DND-41 (cell line): Measurements from ENCODE around the gene PSME2.

ENCODE experiments used
- ATAC-seq: fragments of 200-7000 bp; cut with Tn5 transposase; 3 replicates; pipeline ENCODE4 v1.9.1; 2021; ENCODE audit warnings: low read depth; ENCODE audit not compliant: insufficient read depth
- DNase-seq: peaks from one replicate; pipeline ENCODE4 v3.0.0-alpha.2; 2020
- H2AFZ ChIP-seq: 2 replicates; pipeline ENCODE4 v1.6.0; 2012; ENCODE audit warnings: low read depth, low read length
- H3K27ac ChIP-seq: 2 replicates; pipeline ENCODE4 v1.5.1; 2012; ENCODE audit warnings: low read length, inconsistent platforms
- H3K27me3 ChIP-seq: fragments of 200-600 bp; sonication (generic); 2 replicates; pipeline ENCODE4 v1.6.0; 2012; ENCODE audit warnings: low read length, mild to moderate bottlenecking, inconsistent platforms; ENCODE audit not compliant: insufficient read depth, poor library complexity
- H3K36me3 ChIP-seq: 2 replicates; pipeline ENCODE4 v1.5.1; 2012; ENCODE audit warnings: low read length, inconsistent platforms; ENCODE audit not compliant: insufficient read depth
- H3K4me1 ChIP-seq: 2 replicates; pipeline ENCODE4 v1.5.1; 2012; ENCODE audit warnings: mild to moderate bottlenecking, low read length; ENCODE audit not compliant: insufficient read depth
- H3K4me2 ChIP-seq: 2 replicates; pipeline ENCODE4 v1.6.0; 2012; ENCODE audit warnings: mild to moderate bottlenecking, moderate library complexity, low read length, inconsistent platforms; ENCODE audit not compliant: insufficient read depth
- H3K4me3 ChIP-seq, 2 experiments: fragments of 200-600 bp in 1 of 2; shearing (Covaris generic) in 1 of 2; 2 replicates each; pipeline ENCODE4 v1.5.1; 2012 to 2016; ENCODE audit warnings: inconsistent platforms in 2 of 2, low read length in 2 of 2, mild to moderate bottlenecking in 2 of 2, low read depth in 1 of 2, moderate library complexity in 1 of 2
- H3K79me2 ChIP-seq: 2 replicates; pipeline ENCODE4 v1.6.0; 2012; ENCODE audit warnings: low read length, inconsistent platforms; ENCODE audit not compliant: insufficient read depth
- H3K9ac ChIP-seq: 2 replicates; pipeline ENCODE4 v1.6.0; 2012; ENCODE audit warnings: low read depth, mild to moderate bottlenecking, inconsistent platforms, low read length, moderate library complexity
- H3K9me3 ChIP-seq: 2 replicates; pipeline ENCODE4 v1.5.1; 2012; ENCODE audit warnings: low read length, moderate library complexity, mild to moderate bottlenecking, inconsistent platforms; ENCODE audit not compliant: insufficient read depth, severe bottlenecking
- H4K20me1 ChIP-seq: 2 replicates; pipeline ENCODE4 v1.6.0; 2012; ENCODE audit warnings: low read length; ENCODE audit not compliant: insufficient read depth
- CTCF ChIP-seq: IDR thresholded peaks from 2 replicates; pipeline ENCODE4 v1.5.1; 2012; ENCODE audit warnings: borderline replicate concordance, low read length, moderate library complexity, mild to moderate bottlenecking; ENCODE audit not compliant: poor library complexity, severe bottlenecking; ENCODE audit errors: extremely low read depth
- EZH2 ChIP-seq: IDR thresholded peaks from 3 replicates; pipeline ENCODE4 v1.6.1; 2012; ENCODE audit warnings: borderline replicate concordance, low read depth, mild to moderate bottlenecking, moderate library complexity, low read length, inconsistent platforms; ENCODE audit not compliant: severe bottlenecking

PSME2 gene

GRCh38 chr14:24179294-24179960 is 33.0 kb upstream of the PSME2 start:
- TF ChIP-seq EZH2 (no peak), CTCF (no peak)
- no peak overlapping the region for H3K4me3 ChIP-seq
- peak; percentile 22; the same call in 1 of the 3 replicates for ATAC-seq
- H2AFZ ChIP-seq = no peak overlapping the region
- no peaks in the 10 kb centered on the region for H3K9me3 ChIP-seq
- H3K79me2 ChIP-seq = no peaks in the 10 kb centered on the region
- H3K27me3 ChIP-seq = no peaks in the 10 kb centered on the region
- no peak for DNase-seq
- no peaks in the 10 kb centered on the region; the same call in 1 of the 2 replicates for H3K4me1 ChIP-seq
- H3K9ac ChIP-seq = no peak overlapping the region
- no peak overlapping the region for H3K4me2 ChIP-seq
- peaks cover 14% of the 10 kb centered on the region; the same call in 1 of the 2 replicates for H4K20me1 ChIP-seq
- peaks cover 61% of the 10 kb centered on the region for H3K36me3 ChIP-seq
- no peak overlapping the region for H3K27ac ChIP-seq

- Histone ChIP-seq H3K4me2 (no peak overlapping the region), H4K20me1 (peaks cover 14% of the 10 kb centered on the region; the same call in 1 of the 2 replicates), H3K9me3 (no peaks in the 10 kb centered on the region), H3K4me3 (no peak overlapping the region), H3K79me2 (no peaks in the 10 kb centered on the region), H3K9ac (no peak overlapping the region), H3K27ac (no peak overlapping the region), H3K4me1 (no peaks in the 10 kb centered on the region), H3K27me3 (no peaks in the 10 kb centered on the region), H3K36me3 (peaks cover 53% of the 10 kb centered on the region), H2AFZ (no peak overlapping the region)
- DNase-seq (no peak), ATAC-seq (no peak)
- TF ChIP-seq CTCF (no peak), EZH2 (no peak)
These were observed 32.2 kb upstream of the PSME2 start for GRCh38 chr14:24178399-24179178.

- no peaks in the 10 kb centered on the region for H3K4me1 ChIP-seq
- no peak overlapping the region for H3K4me3 ChIP-seq
- no peak overlapping the region for H3K27ac ChIP-seq
- H3K9ac ChIP-seq = no peak overlapping the region
- DNase-seq (no peak), ATAC-seq (no peak)
- H3K9me3 ChIP-seq = no peaks in the 10 kb centered on the region
- peaks cover 11% of the 10 kb centered on the region; the same call in 1 of the 2 replicates for H4K20me1 ChIP-seq
- H2AFZ ChIP-seq = no peak overlapping the region
- no peaks in the 10 kb centered on the region for H3K27me3 ChIP-seq
- TF ChIP-seq EZH2 (no peak), CTCF (no peak)
- peaks cover 46% of the 10 kb centered on the region for H3K36me3 ChIP-seq
- H3K4me2 ChIP-seq = no peak overlapping the region
- H3K79me2 ChIP-seq = no peaks in the 10 kb centered on the region
These were observed 31.5 kb upstream of the PSME2 start for GRCh38 chr14:24177891-24178290.
